SHP77 treated with DMSO at 0.1 percent for 48 hours (cell line): ENCODE results near the gene TSSC4.

Source experiments
- DNase-seq: peaks from one replicate; lab custom pipeline; 2025; lab: John Stamatoyannopoulos, UW

Gene TSSC4

GRCh38 chr11:2449548-2450320 lies 49.2 kb downstream of the TSSC4 start:
- no peak for DNase-seq

- DNase-seq = no peak
Observed at GRCh38 chr11:2450321-2451041, 49.9 kb downstream of the TSSC4 start.

GRCh38 chr11:2451336-2451735 lies 50.8 kb downstream of the TSSC4 start:
- no peak for DNase-seq

- DNase-seq = no peak
Observed at GRCh38 chr11:2451916-2452315, 51.4 kb downstream of the TSSC4 start.

GRCh38 chr11:2452321-2453012 lies 51.9 kb downstream of the TSSC4 start:
- no peak for DNase-seq

- no peak for DNase-seq
Observed at GRCh38 chr11:2453436-2453835, 52.9 kb downstream of the TSSC4 start.
